ENCODE measurements around the gene SPSB2.

The SPSB2 gene

DNA sequence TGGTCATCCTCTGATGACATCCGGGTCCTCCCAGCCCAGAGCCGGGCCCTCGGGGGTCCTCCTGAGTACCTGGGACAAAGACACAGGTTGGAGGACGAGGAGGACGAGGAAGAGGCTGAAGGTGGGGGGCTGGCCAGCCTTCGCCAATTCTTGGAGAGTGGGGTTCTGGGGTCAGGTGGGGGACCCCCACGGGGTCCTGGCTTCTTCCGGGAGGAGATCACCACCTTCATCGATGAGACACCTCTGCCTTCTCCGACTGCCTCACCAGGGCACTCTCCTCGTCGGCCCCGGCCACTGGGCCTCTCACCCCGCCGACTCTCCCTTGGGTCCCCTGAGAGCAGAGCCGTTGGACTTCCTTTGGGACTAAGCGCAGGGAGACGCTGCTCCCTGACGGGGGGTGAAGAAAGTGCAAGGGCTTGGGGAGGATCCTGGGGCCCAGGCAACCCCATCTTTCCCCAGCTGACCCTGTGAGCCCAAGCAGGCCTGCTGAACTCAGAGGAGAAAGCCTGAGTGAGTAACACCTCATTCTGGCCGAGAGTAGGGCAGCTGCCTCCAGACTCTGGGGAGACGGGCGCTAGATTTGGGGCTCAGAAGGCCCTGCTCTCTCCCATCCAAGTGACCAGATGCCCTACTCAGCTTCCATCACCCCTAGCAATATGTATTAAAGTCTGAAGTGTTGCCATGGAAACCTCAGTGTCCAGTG is 46.2 kb downstream of the SPSB2 start:
- no peak overlapping the region for H2AK5ac ChIP-seq (ENCODE audit: low read length)
- no peak overlapping the region for H2BK15ac ChIP-seq (replicated peaks; ENCODE audit: low read depth)
- H3K4me1 ChIP-seq (ENCODE audit: control insufficient read depth, low read depth, low read length): peaks cover 6% of the 10 kb centered on the region
- H3K9ac ChIP-seq (ENCODE audit: low read length): peak overlapping the region; percentile 45
- H3K27me3 ChIP-seq (ENCODE audit: insufficient read depth, low read length, poor library complexity): peaks cover 2% of the 10 kb centered on the region
- H4K5ac ChIP-seq (ENCODE audit: low read length): no peak overlapping the region
- no peak overlapping the region for H3K18ac ChIP-seq (ENCODE audit: low read length)
- peaks cover 4% of the 10 kb centered on the region for H3K79me2 ChIP-seq (ENCODE audit: control insufficient read depth, insufficient read depth, low read length)
- no peak overlapping the region for H3K27ac ChIP-seq (ENCODE audit: low read depth, low read length)
- DNase-seq: no peak
- no peak overlapping the region for H3K4ac ChIP-seq (ENCODE audit: low read depth, low read length)
- no peak overlapping the region for H3K4me2 ChIP-seq (ENCODE audit: low read length)
- no CpG with 5 or more reads among the region's 22 CpGs for WGBS (ENCODE audit: extremely low coverage, insufficient coverage, low lambda C conversion rate)
- H3K79me1 ChIP-seq (ENCODE audit: low read length): peaks cover 12% of the 10 kb centered on the region
- no peak overlapping the region for H3K4me3 ChIP-seq (ENCODE audit: low read length)
- no peak overlapping the region for H2BK120ac ChIP-seq (ENCODE audit: low read depth, low read length)
- peak overlapping the region; percentile 59 for H3K56ac ChIP-seq (ENCODE audit: low read length)
- no peak overlapping the region for H2BK5ac ChIP-seq (ENCODE audit: low read length)
- no peak overlapping the region for H4K8ac ChIP-seq (ENCODE audit: low read depth, low read length)
- H3K23ac ChIP-seq (ENCODE audit: low read length): no peak overlapping the region
- H3K36me3 ChIP-seq (ENCODE audit: control insufficient read depth, insufficient read depth, low read length): peaks cover 4% of the 10 kb centered on the region

DNA sequence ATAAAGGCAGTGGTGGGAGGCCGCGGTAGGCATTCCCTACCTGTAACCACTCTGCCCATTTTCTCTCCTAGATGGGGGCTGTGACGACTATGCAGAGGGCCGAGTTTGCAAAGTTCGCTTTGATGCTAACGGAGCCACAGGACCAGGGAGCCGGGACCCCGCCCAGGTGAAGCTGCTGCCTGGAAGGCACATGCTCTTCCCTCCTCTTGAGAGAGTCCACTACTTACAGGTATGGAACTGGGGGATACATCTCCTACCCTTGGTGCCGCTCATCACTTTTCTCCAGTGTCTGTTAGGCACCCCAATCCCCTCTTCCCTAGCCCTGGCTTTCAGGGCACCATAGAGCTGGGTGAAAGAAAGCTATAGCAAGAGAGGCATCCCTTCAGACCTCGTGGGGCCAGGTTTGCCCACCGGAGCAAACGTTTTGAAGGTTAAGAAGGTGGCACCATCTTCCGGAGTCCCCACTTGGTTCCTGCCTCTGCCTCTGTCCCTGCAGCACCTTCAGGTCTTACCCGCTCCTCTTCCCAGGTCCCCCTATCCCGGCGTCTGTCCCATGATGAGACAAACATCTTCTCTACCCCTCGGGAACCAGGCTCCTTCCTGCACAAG is 46.9 kb downstream of the SPSB2 start:
- H3K56ac ChIP-seq (ENCODE audit: low read length): no peak overlapping the region
- H3K27ac ChIP-seq (ENCODE audit: low read depth, low read length): no peak overlapping the region
- no peak overlapping the region for H3K4me3 ChIP-seq (ENCODE audit: low read length)
- no peak overlapping the region for H2BK15ac ChIP-seq (replicated peaks; ENCODE audit: low read depth)
- no peak overlapping the region for H2BK5ac ChIP-seq (ENCODE audit: low read length)
- no CpG with 5 or more reads among the region's 17 CpGs for WGBS (ENCODE audit: extremely low coverage, insufficient coverage, low lambda C conversion rate)
- no peak for DNase-seq
- no peak overlapping the region for H4K5ac ChIP-seq (ENCODE audit: low read length)
- H3K18ac ChIP-seq (ENCODE audit: low read length): no peak overlapping the region
- H3K9ac ChIP-seq (ENCODE audit: low read length): no peak overlapping the region
- no peak overlapping the region for H2BK120ac ChIP-seq (ENCODE audit: low read depth, low read length)
- peaks cover 4% of the 10 kb centered on the region for H3K79me2 ChIP-seq (ENCODE audit: control insufficient read depth, insufficient read depth, low read length)
- peaks cover 2% of the 10 kb centered on the region for H3K27me3 ChIP-seq (ENCODE audit: insufficient read depth, low read length, poor library complexity)
- H3K23ac ChIP-seq (ENCODE audit: low read length): no peak overlapping the region
- no peaks in the 10 kb centered on the region for H3K36me3 ChIP-seq (ENCODE audit: control insufficient read depth, insufficient read depth, low read length)
- no peak overlapping the region for H4K8ac ChIP-seq (ENCODE audit: low read depth, low read length)
- H3K4ac ChIP-seq (ENCODE audit: low read depth, low read length): no peak overlapping the region
- H3K4me1 ChIP-seq (ENCODE audit: control insufficient read depth, low read depth, low read length): peaks cover 6% of the 10 kb centered on the region
- H3K4me2 ChIP-seq (ENCODE audit: low read length): no peak overlapping the region
- H3K79me1 ChIP-seq (ENCODE audit: low read length): peaks cover 9% of the 10 kb centered on the region
- no peak overlapping the region for H2AK5ac ChIP-seq (ENCODE audit: low read length)

DNA sequence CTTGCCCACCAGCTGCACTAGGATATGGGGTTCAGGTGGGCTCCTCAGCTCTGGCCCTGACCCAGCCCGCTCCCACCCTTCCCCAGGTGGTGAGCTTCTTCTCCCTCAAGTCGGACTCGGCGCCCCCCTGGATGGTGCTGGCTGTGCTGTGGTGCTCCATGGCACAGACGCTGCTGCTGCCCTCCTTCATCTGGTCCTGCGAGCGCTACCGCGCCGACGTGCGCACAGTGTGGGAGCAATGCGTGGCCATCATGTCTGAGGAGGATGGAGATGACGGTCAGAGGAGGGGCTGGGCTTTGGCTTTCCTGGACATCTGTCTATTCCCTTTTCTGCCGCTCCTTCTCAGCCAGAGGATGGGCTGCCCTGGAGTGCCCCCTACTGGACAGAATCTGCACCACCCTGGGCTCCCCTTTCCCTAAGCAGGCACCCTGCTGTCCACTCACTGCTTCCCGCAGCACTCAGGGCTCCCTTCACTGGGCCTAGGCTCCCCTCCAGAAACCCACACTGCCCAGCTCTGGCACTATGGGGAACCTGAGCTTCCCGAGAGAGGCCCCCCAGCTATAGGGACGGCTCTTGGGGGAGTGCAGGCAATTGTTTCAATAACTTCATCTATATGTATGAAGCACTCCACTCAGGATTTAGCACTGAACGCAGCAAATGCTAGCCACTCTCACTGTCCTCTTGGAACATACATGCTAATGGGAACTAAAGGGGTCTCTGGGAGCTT is 47.5 kb downstream of the SPSB2 start:
- Histone ChIP-seq H3K4me2 (ENCODE audit: low read length) (peak overlapping the region; percentile 94), H2AK5ac (ENCODE audit: low read length) (no peak overlapping the region), H3K23ac (ENCODE audit: low read length) (no peak overlapping the region), H2BK15ac (replicated peaks; ENCODE audit: low read depth) (no peak overlapping the region), H3K18ac (ENCODE audit: low read length) (no peak overlapping the region), H3K79me2 (ENCODE audit: control insufficient read depth, insufficient read depth, low read length) (peaks cover 4% of the 10 kb centered on the region), H3K36me3 (ENCODE audit: control insufficient read depth, insufficient read depth, low read length) (no peaks in the 10 kb centered on the region), H2BK5ac (ENCODE audit: low read length) (no peak overlapping the region), H3K79me1 (ENCODE audit: low read length) (peaks cover 8% of the 10 kb centered on the region), H3K4ac (ENCODE audit: low read depth, low read length) (no peak overlapping the region), H3K9ac (ENCODE audit: low read length) (peak overlapping the region; percentile 61), H2BK120ac (ENCODE audit: low read depth, low read length) (no peak overlapping the region), H3K4me1 (ENCODE audit: control insufficient read depth, low read depth, low read length) (peaks cover 9% of the 10 kb centered on the region), H3K56ac (ENCODE audit: low read length) (peak overlapping the region; percentile 75), H4K8ac (ENCODE audit: low read depth, low read length) (no peak overlapping the region), H3K27me3 (ENCODE audit: insufficient read depth, low read length, poor library complexity) (peaks cover 2% of the 10 kb centered on the region), H3K27ac (ENCODE audit: low read depth, low read length) (no peak overlapping the region), H4K5ac (ENCODE audit: low read length) (no peak overlapping the region), H3K4me3 (ENCODE audit: low read length) (peak overlapping the region; percentile 16)
- peak; percentile 83 for DNase-seq
- no CpG with 5 or more reads among the region's 19 CpGs for WGBS (ENCODE audit: extremely low coverage, insufficient coverage, low lambda C conversion rate)

- H3K27me3 ChIP-seq (ENCODE audit: insufficient read depth, low read length, poor library complexity): peaks cover 2% of the 10 kb centered on the region
- H2AK5ac ChIP-seq (ENCODE audit: low read length): no peak overlapping the region
- H2BK5ac ChIP-seq (ENCODE audit: low read length): no peak overlapping the region
- H3K56ac ChIP-seq (ENCODE audit: low read length): peak overlapping the region; percentile 75
- H3K79me2 ChIP-seq (ENCODE audit: control insufficient read depth, insufficient read depth, low read length): peaks cover 4% of the 10 kb centered on the region
- H3K4me1 ChIP-seq (ENCODE audit: control insufficient read depth, low read depth, low read length): peaks cover 9% of the 10 kb centered on the region
- peak overlapping the region; percentile 94 for H3K4me2 ChIP-seq (ENCODE audit: low read length)
- H3K36me3 ChIP-seq (ENCODE audit: control insufficient read depth, insufficient read depth, low read length): no peaks in the 10 kb centered on the region
- H3K23ac ChIP-seq (ENCODE audit: low read length): no peak overlapping the region
- H3K9ac ChIP-seq (ENCODE audit: low read length): peak overlapping the region; percentile 61
- no peak overlapping the region for H2BK120ac ChIP-seq (ENCODE audit: low read depth, low read length)
- WGBS (ENCODE audit: extremely low coverage, insufficient coverage, low lambda C conversion rate): no CpG with 5 or more reads among the region's 12 CpGs
- H2BK15ac ChIP-seq (replicated peaks; ENCODE audit: low read depth): no peak overlapping the region
- H4K5ac ChIP-seq (ENCODE audit: low read length): no peak overlapping the region
- H3K18ac ChIP-seq (ENCODE audit: low read length): no peak overlapping the region
- H3K4me3 ChIP-seq (ENCODE audit: low read length): peak overlapping the region; percentile 16
- peak; percentile 65 for DNase-seq
- H4K8ac ChIP-seq (ENCODE audit: low read depth, low read length): no peak overlapping the region
- H3K27ac ChIP-seq (ENCODE audit: low read depth, low read length): no peak overlapping the region
- H3K4ac ChIP-seq (ENCODE audit: low read depth, low read length): no peak overlapping the region
- peaks cover 3% of the 10 kb centered on the region for H3K79me1 ChIP-seq (ENCODE audit: low read length)
These were observed 48.2 kb downstream of the SPSB2 start for GRCh38 chr12:6824901-6825381.

- no CpG with 5 or more reads among the region's 37 CpGs for WGBS (ENCODE audit: extremely low coverage, insufficient coverage, low lambda C conversion rate)
These were observed 48.9 kb downstream of the SPSB2 start for GRCh38 chr12:6824085-6824775.

More at GRCh38 chr12:6824085-6824775, 48.9 kb downstream of the SPSB2 start:
- Histone ChIP-seq H3K79me2 (ENCODE audit: control insufficient read depth, insufficient read depth, low read length) (peaks cover 4% of the 10 kb centered on the region), H4K8ac (ENCODE audit: low read depth, low read length) (no peak overlapping the region), H3K9ac (ENCODE audit: low read length) (no peak overlapping the region), H3K56ac (ENCODE audit: low read length) (no peak overlapping the region), H3K27ac (ENCODE audit: low read depth, low read length) (no peak overlapping the region), H3K18ac (ENCODE audit: low read length) (no peak overlapping the region), H3K79me1 (ENCODE audit: low read length) (peaks cover 2% of the 10 kb centered on the region), H2BK5ac (ENCODE audit: low read length) (no peak overlapping the region), H3K4me3 (ENCODE audit: low read length) (no peak overlapping the region), H4K5ac (ENCODE audit: low read length) (no peak overlapping the region), H3K4me2 (ENCODE audit: low read length) (no peak overlapping the region), H3K4me1 (ENCODE audit: control insufficient read depth, low read depth, low read length) (peaks cover 9% of the 10 kb centered on the region), H3K23ac (ENCODE audit: low read length) (no peak overlapping the region), H2BK120ac (ENCODE audit: low read depth, low read length) (no peak overlapping the region), H2AK5ac (ENCODE audit: low read length) (no peak overlapping the region), H3K36me3 (ENCODE audit: control insufficient read depth, insufficient read depth, low read length) (no peaks in the 10 kb centered on the region), H3K27me3 (ENCODE audit: insufficient read depth, low read length, poor library complexity) (peaks cover 2% of the 10 kb centered on the region), H2BK15ac (replicated peaks; ENCODE audit: low read depth) (no peak overlapping the region), H3K4ac (ENCODE audit: low read depth, low read length) (no peak overlapping the region)
- DNase-seq: no peak

Measured in mesendoderm (in vitro differentiated cells).